ENCODE results near the gene ITGBL1.

The ITGBL1 gene

DNA sequence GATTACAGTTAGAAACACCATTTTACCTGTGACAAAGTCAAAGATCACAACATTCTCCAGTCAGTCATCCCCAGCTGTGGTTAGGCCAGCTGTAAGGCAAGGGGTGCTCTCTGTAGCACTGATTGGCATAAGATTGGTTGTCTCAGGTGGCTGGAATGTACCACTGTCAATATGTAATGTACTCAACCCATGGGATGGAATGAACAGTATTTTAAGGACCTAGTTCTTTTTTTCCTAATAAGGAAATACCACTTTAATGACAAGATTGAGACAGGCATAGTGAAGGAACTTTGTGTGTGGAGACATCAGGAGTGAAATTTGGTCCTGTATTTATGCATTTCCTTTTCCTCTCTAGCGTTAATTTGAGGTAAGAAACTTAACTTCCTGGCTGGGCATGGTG lies 310.7 kb downstream of the ITGBL1 start:
- no peak for DNase-seq
